GM21515 (cell line): ENCODE results near the gene CTXN1.
"Not testable (repeated sequence)": the region's sequence is repeated elsewhere in the genome, so short reads cannot be mapped to it uniquely, and the experiment has no call there.

Experiments
- ATAC-seq: cut with Tn5 transposase; IDR thresholded peaks from one replicate; pipeline ENCODE4 v1.9.1; 2021; ENCODE audit not compliant: unreplicated experiment

The CTXN1 gene

DNA sequence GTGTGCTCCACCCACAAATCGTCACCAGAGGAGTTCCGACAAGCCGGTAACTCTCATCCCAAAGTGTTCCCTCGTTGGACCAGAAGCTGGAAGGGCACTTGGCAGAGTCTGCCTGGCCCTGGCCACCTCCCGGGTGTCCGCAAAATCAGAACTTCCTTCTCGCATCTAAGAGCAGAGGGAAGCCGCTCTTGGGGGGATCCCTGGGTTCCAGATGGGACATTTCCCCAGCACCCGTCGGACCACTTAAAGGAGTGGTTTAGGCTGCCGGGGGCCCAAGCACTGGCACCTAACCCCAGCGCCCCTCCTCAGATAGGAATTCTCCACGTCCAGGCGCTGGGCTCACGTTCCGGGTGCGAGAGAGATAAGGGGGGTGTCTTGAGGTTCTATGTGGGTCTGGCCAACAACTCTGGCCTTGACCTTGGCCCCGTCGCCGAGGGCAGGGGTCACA, 23.1 kb downstream of the CTXN1 start:
- peak; percentile 0 for ATAC-seq

- no peak for ATAC-seq
Observed at GRCh38 chr19:7901337-7901736, 24.6 kb downstream of the CTXN1 start.

- ATAC-seq: no peak
Observed at GRCh38 chr19:7900931-7901330, 25.0 kb downstream of the CTXN1 start.

DNA sequence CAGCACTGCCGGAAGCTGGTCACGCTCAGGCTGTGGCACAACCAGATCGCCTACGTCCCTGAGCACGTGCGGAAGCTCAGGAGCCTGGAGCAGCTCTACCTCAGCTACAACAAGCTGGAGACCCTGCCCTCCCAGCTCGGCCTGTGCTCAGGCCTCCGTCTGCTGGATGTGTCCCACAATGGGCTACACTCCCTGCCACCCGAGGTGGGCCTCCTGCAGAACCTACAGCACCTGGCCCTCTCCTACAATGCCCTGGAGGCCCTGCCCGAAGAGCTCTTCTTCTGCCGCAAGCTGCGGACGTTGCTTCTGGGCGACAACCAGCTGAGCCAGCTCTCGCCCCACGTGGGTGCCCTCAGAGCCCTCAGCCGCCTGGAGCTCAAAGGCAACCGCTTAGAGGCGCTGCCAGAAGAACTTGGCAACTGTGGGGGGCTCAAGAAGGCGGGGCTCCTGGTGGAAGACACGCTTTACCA, 25.5 kb downstream of the CTXN1 start:
- ATAC-seq: no peak

DNA sequence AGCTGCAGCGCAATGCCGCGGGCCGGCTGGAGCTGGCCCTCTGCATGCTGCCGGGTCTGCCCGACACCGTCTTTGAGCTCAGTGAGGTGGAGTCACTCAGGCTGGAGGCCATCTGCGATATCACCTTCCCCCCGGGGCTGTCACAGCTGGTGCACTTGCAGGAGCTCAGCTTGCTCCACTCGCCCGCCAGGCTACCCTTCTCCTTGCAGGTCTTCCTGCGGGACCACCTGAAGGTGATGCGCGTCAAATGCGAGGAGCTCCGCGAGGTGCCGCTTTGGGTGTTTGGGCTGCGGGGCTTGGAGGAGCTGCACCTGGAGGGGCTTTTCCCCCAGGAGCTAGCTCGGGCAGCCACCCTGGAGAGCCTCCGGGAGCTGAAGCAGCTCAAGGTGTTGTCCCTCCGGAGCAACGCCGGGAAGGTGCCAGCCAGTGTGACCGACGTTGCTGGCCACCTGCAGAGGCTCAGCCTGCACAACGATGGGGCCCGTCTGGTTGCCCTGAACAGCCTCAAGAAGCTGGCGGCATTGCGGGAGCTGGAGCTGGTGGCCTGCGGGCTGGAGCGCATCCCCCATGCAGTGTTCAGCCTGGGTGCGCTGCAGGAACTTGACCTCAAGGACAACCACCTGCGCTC, 26.1 kb downstream of the CTXN1 start:
- ATAC-seq: no peak

GRCh38 chr19:7898967-7899366, 27.0 kb downstream of the CTXN1 start:
- no peak for ATAC-seq

GRCh38 chr19:7897292-7897691, 28.6 kb downstream of the CTXN1 start:
- ATAC-seq: no peak

DNA sequence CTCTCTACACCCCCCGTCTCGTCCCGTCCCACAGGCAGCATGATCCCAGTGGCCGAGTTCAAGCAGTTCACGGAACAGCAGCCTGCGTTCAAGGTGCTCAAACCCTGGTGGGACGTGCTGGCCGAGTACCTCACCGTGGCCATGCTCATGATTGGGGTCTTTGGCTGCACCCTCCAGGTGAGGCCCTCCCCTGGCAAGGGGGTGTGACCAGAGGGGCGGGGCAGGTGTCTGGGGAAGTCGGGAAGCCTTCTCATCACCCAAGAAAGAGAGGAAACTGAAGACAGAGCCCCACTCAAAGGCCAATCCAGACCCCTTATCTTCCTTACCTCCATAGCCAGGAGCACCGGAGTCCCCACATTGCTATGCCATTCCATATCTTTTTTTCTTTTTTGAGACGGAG, 30.4 kb downstream of the CTXN1 start:
- ATAC-seq: no peak

DNA sequence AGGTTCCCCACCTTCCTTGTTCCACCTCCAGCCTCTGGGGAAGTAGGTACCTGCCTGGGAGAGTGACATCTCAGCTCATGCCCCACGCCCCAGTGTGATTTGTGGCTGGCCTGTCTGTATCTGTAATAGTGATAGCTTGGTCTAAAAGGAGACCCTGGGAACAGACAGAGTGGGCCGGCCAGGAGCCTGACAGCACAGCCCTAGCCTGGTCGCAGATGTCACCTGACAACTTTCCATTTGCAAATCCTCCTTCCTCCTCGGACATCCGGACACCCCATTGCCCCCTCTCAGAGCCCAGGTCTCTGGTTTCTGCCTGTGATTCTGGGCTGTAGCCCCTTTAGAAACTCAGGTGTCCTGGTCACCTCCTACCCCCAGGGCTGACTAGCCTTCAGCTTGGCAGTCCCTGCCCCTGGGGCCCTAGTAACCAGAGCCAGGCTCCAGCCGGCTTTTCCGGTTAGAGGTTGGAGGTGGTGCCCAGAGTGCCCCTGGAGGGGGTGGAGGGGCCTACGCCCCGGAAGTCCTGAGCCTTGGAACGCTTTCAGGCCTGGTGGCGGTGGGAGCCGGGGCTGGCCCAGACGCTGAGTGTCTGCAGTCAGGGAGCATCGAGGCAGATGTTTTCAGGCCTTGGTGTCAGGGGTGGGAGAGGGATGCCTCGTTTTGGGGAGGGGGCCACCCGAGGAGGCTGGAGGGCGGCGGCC, 31.2 kb downstream of the CTXN1 start:
- no peak for ATAC-seq

- ATAC-seq: not testable (repeated sequence)
Observed at GRCh38 chr19:7893362-7894101, 32.4 kb downstream of the CTXN1 start.

DNA sequence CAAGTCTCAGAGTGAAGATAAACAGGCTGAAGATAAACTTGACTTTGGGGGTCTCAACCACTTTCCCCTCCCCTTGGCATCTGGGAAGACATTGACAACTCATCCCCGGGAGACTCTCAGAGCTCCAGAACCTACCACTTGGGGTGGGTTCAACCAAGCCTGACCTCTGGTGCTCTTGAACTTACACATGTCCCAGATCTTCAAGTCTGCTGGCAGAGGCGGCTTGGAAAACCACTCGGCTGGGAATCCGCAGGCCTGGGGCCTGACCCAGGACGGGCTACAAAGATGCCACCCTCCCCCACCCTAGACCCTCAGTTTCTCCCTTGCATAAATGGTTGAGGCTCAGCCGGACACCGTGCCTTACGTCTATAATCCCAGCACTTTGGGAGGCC, 37.1 kb downstream of the CTXN1 start:
- no peak for ATAC-seq

DNA sequence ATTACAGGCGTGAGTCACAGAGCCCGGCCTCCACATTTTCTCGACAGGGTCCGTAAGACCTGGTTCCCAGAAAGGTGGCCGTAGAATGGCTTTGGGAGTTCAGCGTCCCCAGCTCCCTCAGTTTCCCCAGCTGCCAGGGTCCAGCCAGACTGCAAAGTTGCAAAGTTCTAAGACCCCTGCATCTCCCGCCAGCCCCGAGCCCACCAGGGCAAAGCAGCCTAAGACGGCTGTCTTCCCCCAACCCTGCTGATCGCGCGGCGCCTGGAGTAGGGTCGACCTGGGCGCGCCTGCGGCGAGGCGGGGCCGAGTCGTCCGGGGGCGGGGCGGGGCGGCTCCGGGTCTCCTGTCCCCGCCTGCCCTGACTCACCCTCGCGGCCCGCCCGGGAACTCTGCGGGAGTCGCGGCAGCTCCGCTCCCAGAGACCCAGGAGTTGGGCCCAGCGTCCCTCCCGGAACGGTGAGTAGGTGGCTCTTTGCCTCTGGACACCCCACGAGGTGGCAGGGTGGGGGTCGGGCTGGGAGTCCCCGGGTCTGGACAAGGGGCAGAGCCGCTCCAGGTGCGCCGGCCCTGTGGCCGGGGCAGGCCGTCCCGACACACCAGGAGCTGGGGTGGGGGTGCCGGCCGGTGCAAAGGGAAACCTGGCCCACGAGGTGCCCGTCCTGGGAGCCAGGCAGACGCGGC, 37.6 kb downstream of the CTXN1 start, which contains the start of gene LRRC8E:
Gene LRRC8E, plus strand, starts transcription at position 366 of the 681 bp plus-strand sequence. CDS start 7,094 bp downstream, outside the sequence.
- no peak for ATAC-seq

DNA sequence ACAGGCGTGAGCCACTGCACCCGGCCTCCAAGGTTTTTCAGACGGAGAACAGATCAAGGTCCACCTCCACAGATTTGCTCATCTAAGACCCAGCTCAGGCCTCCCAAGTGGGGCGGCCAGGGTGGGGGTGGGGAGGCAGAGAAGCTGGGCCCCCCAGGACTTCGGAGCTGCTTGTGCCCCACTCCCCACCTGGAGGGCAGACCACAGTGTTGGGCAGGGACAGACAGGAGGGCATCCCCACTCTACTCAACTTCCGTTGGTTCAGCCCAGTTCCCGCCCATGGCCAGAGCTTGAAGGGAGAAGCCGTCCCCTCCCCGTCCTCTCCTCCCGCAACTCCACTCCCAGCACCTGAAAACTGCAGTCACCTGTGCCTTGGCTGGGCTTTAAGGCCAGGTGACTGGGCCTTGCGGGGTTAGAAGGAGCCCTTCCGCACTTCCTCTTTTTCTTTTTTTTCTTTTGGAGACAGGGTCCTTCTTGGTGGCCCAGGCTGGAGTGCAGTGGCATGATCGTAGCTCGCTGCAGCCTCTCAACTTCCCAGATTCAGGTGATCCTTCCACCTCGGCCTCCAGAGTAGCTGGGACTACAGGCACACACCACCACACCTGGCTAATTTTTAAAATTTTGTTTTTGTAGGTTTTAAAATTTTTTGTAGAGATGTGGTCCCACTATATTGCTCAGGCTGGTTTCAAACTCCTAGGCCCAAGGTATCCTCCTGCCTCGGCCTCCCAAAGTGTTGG, 38.4 kb downstream of the CTXN1 start:
- no peak for ATAC-seq

- ATAC-seq: no peak
Observed at GRCh38 chr19:7885818-7886217, 40.1 kb downstream of the CTXN1 start.

DNA sequence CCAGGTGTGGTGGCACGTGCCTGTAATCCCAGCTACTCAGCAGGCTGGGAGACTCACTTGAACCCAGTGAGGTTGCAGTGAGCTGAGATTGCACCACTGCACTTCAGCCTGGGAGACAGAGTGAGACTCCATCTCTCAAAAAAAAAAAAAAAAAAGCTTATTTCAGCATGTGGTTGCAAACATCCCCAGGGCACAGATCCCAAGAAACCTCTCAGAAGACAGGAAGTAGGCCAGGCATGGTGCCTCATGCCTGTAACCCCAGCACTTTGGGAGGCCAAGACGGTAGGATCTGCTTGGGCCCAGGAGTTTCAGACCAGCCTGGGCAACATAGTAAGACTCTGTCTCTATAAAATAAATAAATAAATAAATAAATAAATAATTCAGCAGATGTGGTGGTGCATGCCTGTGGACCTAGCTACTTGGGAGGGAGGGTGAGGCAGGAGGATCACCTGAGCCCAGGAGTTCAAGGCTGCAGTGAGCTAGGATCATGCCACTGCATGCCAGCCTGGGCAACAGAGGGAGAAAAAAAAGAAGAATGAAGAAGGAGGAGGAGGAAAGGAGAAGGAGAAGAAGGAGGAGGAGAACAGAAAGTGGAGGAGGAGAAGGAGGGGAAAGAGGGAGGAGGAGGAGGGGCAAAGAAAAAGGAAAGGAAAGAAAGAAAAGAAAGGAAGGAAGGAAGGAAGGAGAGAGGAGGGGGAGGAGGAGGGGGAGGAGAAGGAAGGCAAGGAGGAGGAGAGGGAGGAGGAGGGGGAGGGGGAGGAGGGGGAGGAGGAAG, 42.0 kb downstream of the CTXN1 start:
- no peak for ATAC-seq

GRCh38 chr19:7883105-7883504, 42.8 kb downstream of the CTXN1 start:
- no peak for ATAC-seq

GRCh38 chr19:7881910-7882309, 44.0 kb downstream of the CTXN1 start:
- no peak for ATAC-seq

GRCh38 chr19:7879836-7880235, 46.1 kb downstream of the CTXN1 start:
- no peak for ATAC-seq

DNA sequence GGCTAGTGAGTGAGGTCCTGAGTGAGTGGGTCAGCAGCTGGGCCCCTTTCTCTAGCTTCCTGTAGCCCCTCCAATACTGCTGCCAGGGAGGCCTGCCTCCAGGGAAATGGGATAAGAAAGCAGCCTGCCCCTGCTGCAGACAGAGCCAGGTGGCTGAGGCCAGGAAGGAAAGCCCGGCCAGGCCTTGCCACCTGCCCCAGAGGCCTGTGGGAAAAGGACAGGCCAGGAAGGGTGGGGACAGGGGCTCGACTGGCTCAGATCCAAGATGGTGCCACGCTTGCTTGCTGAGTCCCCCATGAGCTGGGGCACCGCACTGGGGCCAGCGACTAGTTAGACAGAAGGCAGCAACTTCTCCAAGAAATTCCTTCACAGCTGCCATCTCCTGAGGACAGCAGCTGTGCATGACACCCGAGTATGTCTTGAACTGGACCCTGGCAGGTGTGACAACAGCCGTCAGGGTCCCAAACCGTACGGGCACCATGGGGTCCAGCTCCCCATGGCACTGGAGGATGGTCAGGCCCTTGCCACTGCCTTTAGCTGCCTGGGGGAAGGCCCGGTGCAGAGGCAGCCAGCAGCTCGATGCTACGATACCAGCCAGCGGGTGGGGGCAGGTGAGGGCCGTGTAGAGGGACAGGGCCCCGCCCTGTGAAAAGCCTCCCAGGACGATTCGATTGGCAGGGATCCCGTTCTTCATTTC, 46.7 kb downstream of the CTXN1 start:
- ATAC-seq: no peak
